Colonic mucosa (tissue), 4 donors: ENCODE results near the gene PTX3. TPM values are rescaled to one million over a fixed set of nuclear protein-coding genes. Genes with fewer than 3 reads are reported as not detected.

Source experiments
- DNase-seq: peaks from one replicate; pipeline ENCODE4 v3.0.0-alpha.2; 2020
- H3K27ac ChIP-seq: fragments of 200-600 bp; one replicate; pipeline ENCODE4 v1.8.0; 2021
- H3K27me3 ChIP-seq: fragments of 200-600 bp; one replicate; pipeline ENCODE4 v1.8.0; 2021
- H3K36me3 ChIP-seq: fragments of 200-600 bp; one replicate; pipeline ENCODE4 v1.8.0; 2021
- H3K4me1 ChIP-seq: fragments of 200-600 bp; one replicate; pipeline ENCODE4 v1.8.0; 2021; ENCODE audit warnings: mild to moderate bottlenecking
- H3K4me3 ChIP-seq: fragments of 200-600 bp; one replicate; pipeline ENCODE4 v1.8.0; 2021
- H3K9ac ChIP-seq, 2 donors: one replicate each; pipeline ENCODE4 v1.7.0; 2013; ENCODE audit warnings: control low read depth in 2 of 2, low read depth in 2 of 2, low read length in 2 of 2
- H3K9me3 ChIP-seq: fragments of 200-600 bp; one replicate; pipeline ENCODE4 v1.8.0; 2021
- intact Hi-C: fragments of 100-400 bp; cut with DNase I; formaldehyde crosslinking; loops from one replicate; pipeline ENCODE4 v1.14.1; 2022
- total RNA-seq, 2 donors: library from RNA; stranded (reverse); fragmentation: NEBNext Ultra II Directional in 1 of 2; extraction: Animal tissue kit (Norgen Biotek cat#: 25700) in 1 of 2; gene quantifications; one replicate each; pipeline ENCODE4 v1.2.1, GENCODE V29; 2021
- TF ChIP-seq, protein P1 (sequence below): fragments of 200-600 bp; IDR thresholded peaks from one replicate; pipeline ENCODE4 v1.8.0; 2022; ENCODE audit warnings: antibody characterized with exemption, mild to moderate bottlenecking
- donor health status: healthy.
- donor health status: DM: no; HTN: no; CAD: no.
- donor health status: DM: no; HTN: no; CAD: no.

The PTX3 gene
- total RNA-seq, 2 donors from 2014 or later = 1.0 to 1.4 TPM

DNA sequence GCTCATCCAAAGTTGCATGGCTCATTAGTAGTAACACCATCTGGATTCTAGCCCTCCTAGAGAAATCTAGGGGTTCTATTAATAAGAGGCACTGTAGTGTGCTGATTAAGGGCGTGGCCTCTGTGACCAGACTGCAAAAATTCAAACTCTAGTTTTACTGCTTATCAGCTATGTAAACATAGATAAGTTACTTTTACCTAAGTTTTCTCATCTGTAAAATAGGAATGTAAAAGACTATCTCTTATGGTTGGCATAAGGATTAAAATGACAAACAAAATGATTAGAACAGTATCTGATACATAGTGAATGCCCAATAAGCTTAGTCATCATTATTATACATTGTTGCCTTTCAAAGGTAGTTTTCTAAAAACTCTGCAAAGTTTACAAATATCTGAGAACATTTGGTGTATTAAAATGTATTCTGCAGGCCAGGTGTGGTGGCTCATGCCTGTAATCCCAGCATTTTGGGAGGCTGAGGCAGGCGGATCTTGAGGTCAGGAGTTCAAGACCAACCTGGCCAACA, 4.5 kb downstream of the PTX3 start:
- Histone ChIP-seq H3K9ac (no peak overlapping the region), H3K4me1 (no peaks in the 10 kb centered on the region), H3K9me3 (no peaks in the 10 kb centered on the region), H3K4me3 (no peak overlapping the region), H3K27ac (no peak overlapping the region), H3K36me3 (no peaks in the 10 kb centered on the region), H3K27me3 (no peaks in the 10 kb centered on the region)
- TF ChIP-seq, protein P1, sequence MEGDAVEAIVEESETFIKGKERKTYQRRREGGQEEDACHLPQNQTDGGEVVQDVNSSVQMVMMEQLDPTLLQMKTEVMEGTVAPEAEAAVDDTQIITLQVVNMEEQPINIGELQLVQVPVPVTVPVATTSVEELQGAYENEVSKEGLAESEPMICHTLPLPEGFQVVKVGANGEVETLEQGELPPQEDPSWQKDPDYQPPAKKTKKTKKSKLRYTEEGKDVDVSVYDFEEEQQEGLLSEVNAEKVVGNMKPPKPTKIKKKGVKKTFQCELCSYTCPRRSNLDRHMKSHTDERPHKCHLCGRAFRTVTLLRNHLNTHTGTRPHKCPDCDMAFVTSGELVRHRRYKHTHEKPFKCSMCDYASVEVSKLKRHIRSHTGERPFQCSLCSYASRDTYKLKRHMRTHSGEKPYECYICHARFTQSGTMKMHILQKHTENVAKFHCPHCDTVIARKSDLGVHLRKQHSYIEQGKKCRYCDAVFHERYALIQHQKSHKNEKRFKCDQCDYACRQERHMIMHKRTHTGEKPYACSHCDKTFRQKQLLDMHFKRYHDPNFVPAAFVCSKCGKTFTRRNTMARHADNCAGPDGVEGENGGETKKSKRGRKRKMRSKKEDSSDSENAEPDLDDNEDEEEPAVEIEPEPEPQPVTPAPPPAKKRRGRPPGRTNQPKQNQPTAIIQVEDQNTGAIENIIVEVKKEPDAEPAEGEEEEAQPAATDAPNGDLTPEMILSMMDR = no peak
- DNase-seq = no peak
- intact Hi-C loops = no loop called here

DNA sequence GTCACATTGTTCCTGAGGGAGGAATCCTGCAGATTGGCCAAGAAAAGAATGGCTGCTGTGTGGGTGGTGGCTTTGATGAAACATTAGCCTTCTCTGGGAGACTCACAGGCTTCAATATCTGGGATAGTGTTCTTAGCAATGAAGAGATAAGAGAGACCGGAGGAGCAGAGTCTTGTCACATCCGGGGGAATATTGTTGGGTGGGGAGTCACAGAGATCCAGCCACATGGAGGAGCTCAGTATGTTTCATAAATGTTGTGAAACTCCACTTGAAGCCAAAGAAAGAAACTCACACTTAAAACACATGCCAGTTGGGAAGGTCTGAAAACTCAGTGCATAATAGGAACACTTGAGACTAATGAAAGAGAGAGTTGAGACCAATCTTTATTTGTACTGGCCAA, 6.1 kb downstream of the PTX3 start:
- Histone ChIP-seq H3K9me3 (no peaks in the 10 kb centered on the region), H3K4me3 (no peak overlapping the region), H3K27ac (no peak overlapping the region), H3K4me1 (no peaks in the 10 kb centered on the region), H3K27me3 (no peaks in the 10 kb centered on the region), H3K36me3 (no peaks in the 10 kb centered on the region), H3K9ac (no peak overlapping the region)
- DNase-seq = no peak
- intact Hi-C loops = no loop called here
- TF ChIP-seq, protein P1 = no peak

DNA sequence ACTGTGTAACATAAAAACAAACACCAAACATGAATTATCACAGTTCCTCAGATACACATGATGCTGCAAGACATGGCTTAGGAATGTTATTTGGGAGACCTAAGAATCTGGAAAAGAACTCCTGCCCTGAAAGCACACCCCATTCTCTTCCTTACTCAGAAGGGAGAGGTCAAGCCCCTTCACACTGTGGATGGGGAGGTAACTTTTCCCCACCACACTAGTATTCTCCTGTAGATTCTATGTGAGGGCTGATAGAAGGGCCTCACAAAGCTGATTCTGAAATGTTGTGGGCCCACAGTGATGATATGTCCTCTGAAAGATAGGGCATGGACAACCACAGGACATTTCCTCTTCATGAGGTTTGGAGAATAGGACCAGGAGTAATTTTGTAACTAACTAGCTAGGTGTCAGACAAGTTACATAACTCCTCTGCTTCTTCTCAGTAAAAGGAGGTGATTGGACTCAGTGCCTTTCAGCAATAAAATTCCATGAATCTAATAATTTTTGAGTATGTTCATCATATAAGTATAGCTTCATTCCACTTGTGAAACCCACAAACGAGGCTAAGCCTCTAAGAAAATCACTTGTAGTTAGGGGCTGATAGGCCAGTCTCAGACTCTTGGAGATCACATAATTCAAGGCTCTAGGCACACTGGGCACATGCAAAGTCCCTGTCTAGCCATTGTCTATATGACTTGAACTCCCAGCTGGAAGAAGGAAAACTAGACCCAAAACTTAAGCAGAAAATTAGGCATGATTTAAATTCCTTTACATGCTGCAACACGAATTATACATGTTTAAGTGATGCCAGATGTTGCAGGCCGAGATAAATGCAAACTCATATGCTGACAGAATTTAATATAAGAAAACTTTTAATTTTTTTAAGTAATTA, 7.5 kb downstream of the PTX3 start:
- H3K36me3 ChIP-seq = no peaks in the 10 kb centered on the region
- no peak overlapping the region for H3K27ac ChIP-seq
- intact Hi-C loops = no loop called here
- no peaks in the 10 kb centered on the region for H3K9me3 ChIP-seq
- TF ChIP-seq, protein P1 = no peak
- H3K27me3 ChIP-seq = no peaks in the 10 kb centered on the region
- no peak overlapping the region for H3K4me3 ChIP-seq
- DNase-seq = no peak
- no peaks in the 10 kb centered on the region for H3K4me1 ChIP-seq
- no peak overlapping the region for H3K9ac ChIP-seq

DNA sequence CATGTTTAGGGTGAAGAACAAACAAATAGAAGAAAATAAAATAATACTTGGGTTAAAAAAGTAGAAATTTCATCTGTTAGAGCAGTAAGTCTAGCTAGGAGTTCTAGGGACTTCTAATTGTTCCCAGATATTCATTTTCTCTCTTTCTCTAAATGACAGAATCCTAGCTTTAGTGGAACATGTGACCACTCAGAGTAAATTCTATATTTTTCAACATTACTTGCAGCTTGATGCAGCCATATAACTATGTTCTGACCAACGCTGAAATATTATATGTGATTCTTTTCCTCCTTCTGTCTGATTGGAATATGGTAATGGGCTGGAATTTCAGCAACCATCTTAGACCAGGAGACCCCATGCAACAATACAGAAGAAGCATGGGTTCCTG, 8.1 kb downstream of the PTX3 start:
- Histone ChIP-seq H3K27me3 (no peaks in the 10 kb centered on the region), H3K9ac (no peak overlapping the region), H3K36me3 (no peaks in the 10 kb centered on the region), H3K9me3 (no peaks in the 10 kb centered on the region), H3K4me1 (no peaks in the 10 kb centered on the region), H3K27ac (no peak overlapping the region), H3K4me3 (no peak overlapping the region)
- intact Hi-C loops = no loop called here
- no peak for DNase-seq
- TF ChIP-seq, protein P1 = no peak

DNA sequence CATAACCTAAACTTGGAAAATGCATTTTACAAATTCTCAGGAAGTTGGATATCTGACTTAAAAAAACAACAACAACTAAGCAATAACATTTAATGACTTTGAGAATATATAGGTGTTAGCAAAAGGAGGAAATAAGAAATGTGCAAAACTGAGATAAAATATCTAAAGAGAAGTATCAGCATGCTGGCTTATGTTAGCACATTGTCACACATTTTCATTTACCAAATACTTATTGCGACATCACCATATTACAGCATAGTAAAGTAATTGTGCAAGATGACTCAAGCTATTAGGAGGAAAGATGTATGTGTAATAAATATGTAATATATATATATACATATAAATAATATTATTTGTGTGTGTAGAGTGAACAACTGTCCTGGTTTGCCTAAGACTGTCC, 9.2 kb downstream of the PTX3 start:
- H3K9ac ChIP-seq = no peak overlapping the region
- TF ChIP-seq, protein P1 = no peak
- no peaks in the 10 kb centered on the region for H3K4me1 ChIP-seq
- H3K27ac ChIP-seq = no peak overlapping the region
- no peak for DNase-seq
- H3K4me3 ChIP-seq = no peak overlapping the region
- no peaks in the 10 kb centered on the region for H3K36me3 ChIP-seq
- no peaks in the 10 kb centered on the region for H3K27me3 ChIP-seq
- H3K9me3 ChIP-seq = no peaks in the 10 kb centered on the region
- intact Hi-C loops = no loop called here
